GM18867 (cell line): ENCODE results near the gene PIGH.
A peak's percentile ranks its signal among the peaks of the same experiment; 100 is the strongest.

ENCODE experiments used
- ATAC-seq: cut with Tn5 transposase; IDR thresholded peaks from one replicate; pipeline ENCODE4 v1.9.1; 2021; ENCODE audit warnings: mild to moderate bottlenecking, moderate library complexity; ENCODE audit not compliant: unreplicated experiment

PIGH gene

GRCh38 chr14:67576216-67576955 lies 23.7 kb downstream of the PIGH start:
- no peak for ATAC-seq

- no peak for ATAC-seq
Measured at GRCh38 chr14:67575684-67576083, 24.4 kb downstream of the PIGH start.

- ATAC-seq: no peak
Measured at GRCh38 chr14:67574806-67575205, 25.3 kb downstream of the PIGH start.

- ATAC-seq: no peak
Measured at GRCh38 chr14:67574156-67574555, 25.9 kb downstream of the PIGH start.

- ATAC-seq: no peak
Measured at GRCh38 chr14:67573228-67574010, 26.6 kb downstream of the PIGH start.

- ATAC-seq: no peak
Measured at GRCh38 chr14:67572608-67573007, 27.5 kb downstream of the PIGH start.

- ATAC-seq: no peak
Measured at GRCh38 chr14:67571991-67572323, 28.1 kb downstream of the PIGH start.

GRCh38 chr14:67571275-67571990 lies 28.6 kb downstream of the PIGH start:
- peak; percentile 76 for ATAC-seq

GRCh38 chr14:67570453-67570852 lies 29.6 kb downstream of the PIGH start:
- no peak for ATAC-seq

- ATAC-seq: no peak
Measured at GRCh38 chr14:67569651-67570290, 30.3 kb downstream of the PIGH start.

- no peak for ATAC-seq
Measured at GRCh38 chr14:67569011-67569650, 30.9 kb downstream of the PIGH start.

- ATAC-seq: no peak
Measured at GRCh38 chr14:67567654-67568053, 32.4 kb downstream of the PIGH start.

GRCh38 chr14:67566908-67567307 lies 33.2 kb downstream of the PIGH start:
- no peak for ATAC-seq

- ATAC-seq: no peak
Measured at GRCh38 chr14:67564236-67564635, 35.8 kb downstream of the PIGH start.

GRCh38 chr14:67562776-67563150 lies 37.3 kb downstream of the PIGH start:
- no peak for ATAC-seq

- ATAC-seq: no peak
Measured at GRCh38 chr14:67562025-67562775, 37.9 kb downstream of the PIGH start.

- no peak for ATAC-seq
Measured at GRCh38 chr14:67559639-67560038, 40.4 kb downstream of the PIGH start.

- ATAC-seq: no peak
Measured at GRCh38 chr14:67557656-67558055, 42.4 kb downstream of the PIGH start.

- no peak for ATAC-seq
Measured at GRCh38 chr14:67557118-67557517, 43.0 kb downstream of the PIGH start.

- no peak for ATAC-seq
Measured at GRCh38 chr14:67556671-67557070, 43.4 kb downstream of the PIGH start.
